Peyer's patch (tissue), 4 donors: ENCODE measurements around the gene CYFIP1.

Experiments used
- CTCF ChIP-seq, 6 experiments: fragments of 450-650 bp in 4 of 6; fragments of 200-600 bp in 2 of 6; sonication (generic) in 1 of 6; IDR thresholded peaks; one replicate each; pipeline ENCODE4 v1.5.1; 2017 to 2019; ENCODE audit warnings: antibody characterized with exemption in 6 of 6, mild to moderate bottlenecking in 3 of 6, moderate library complexity in 1 of 6
- POLR2A ChIP-seq, 2 donors: fragments of 450-650 bp; IDR thresholded peaks; one replicate each; pipeline ENCODE4 v1.5.1; 2017; ENCODE audit warnings: antibody characterized with exemption in 2 of 2, mild to moderate bottlenecking in 2 of 2, moderate library complexity in 2 of 2

- TF ChIP-seq CTCF (IDR thresholded peaks at IDR 0.05): no peak
- no peak for TF ChIP-seq POLR2A (IDR thresholded peaks at IDR 0.05)
These were observed 116.8 kb downstream of the CYFIP1 start for GRCh38 chr15:22863356-22863755.
